Measurements from ENCODE around the gene RGS8.

- TF ChIP-seq CTCF (IDR thresholded peaks at IDR 0.05) = peak in 2 of 4 experiments; percentile 33 to 39
- peak; percentile 64 for TF ChIP-seq POLR2AphosphoS5 (IDR thresholded peaks at IDR 0.05)
- no peak for TF ChIP-seq EP300 (IDR thresholded peaks at IDR 0.05)
These were observed 9.8 kb downstream of the RGS8 start for GRCh38 chr1:182674346-182675246.

Measured in gastroesophageal sphincter (tissue), 3 donors.